ENCODE results near the gene CYTH1. TPM values are rescaled to one million over a fixed set of nuclear protein-coding genes. Genes with fewer than 3 reads are reported as not detected.

Gene CYTH1
- total RNA-seq, 4 donors from 2014 or later: 88.3 to 262 (median 109) TPM

- Histone ChIP-seq H3K27ac (no peak overlapping the region), H3K36me3 (no peaks in the 10 kb centered on the region), H3K27me3 (no peaks in the 10 kb centered on the region), H3K4me1 (no peaks in the 10 kb centered on the region), H3K4me3 (no peak overlapping the region), H3K9me3 (no peaks in the 10 kb centered on the region)
- DNase-seq: no peak
- TF ChIP-seq POLR2A (IDR thresholded peaks at IDR 0.05): no peak
- TF ChIP-seq CTCF (IDR thresholded peaks at IDR 0.05): no peak
Observed at GRCh38 chr17:78654325-78654724, 127.7 kb downstream of the CYTH1 start.

GRCh38 chr17:78653382-78653781, 128.7 kb downstream of the CYTH1 start:
- H3K4me3 ChIP-seq: no peak overlapping the region
- no peaks in the 10 kb centered on the region for H3K27me3 ChIP-seq
- peak in 1 of 3 donors; percentile 7 for DNase-seq
- no peak overlapping the region for H3K27ac ChIP-seq
- TF ChIP-seq CTCF (IDR thresholded peaks at IDR 0.05) (no peak), POLR2A (IDR thresholded peaks at IDR 0.05) (no peak)
- H3K4me1 ChIP-seq: no peaks in the 10 kb centered on the region
- H3K9me3 ChIP-seq: no peaks in the 10 kb centered on the region
- no peaks in the 10 kb centered on the region for H3K36me3 ChIP-seq

GRCh38 chr17:78652913-78653312, 129.2 kb downstream of the CYTH1 start:
- TF ChIP-seq POLR2A (IDR thresholded peaks at IDR 0.05): no peak
- TF ChIP-seq CTCF (IDR thresholded peaks at IDR 0.05): no peak
- no peak for DNase-seq
- H3K27me3 ChIP-seq: no peaks in the 10 kb centered on the region
- H3K9me3 ChIP-seq: no peaks in the 10 kb centered on the region
- no peak overlapping the region for H3K27ac ChIP-seq
- no peaks in the 10 kb centered on the region for H3K4me1 ChIP-seq
- H3K4me3 ChIP-seq: no peak overlapping the region
- no peaks in the 10 kb centered on the region for H3K36me3 ChIP-seq

GRCh38 chr17:78652024-78652423, 130.0 kb downstream of the CYTH1 start:
- Histone ChIP-seq H3K9me3 (no peaks in the 10 kb centered on the region), H3K4me1 (no peaks in the 10 kb centered on the region), H3K36me3 (no peaks in the 10 kb centered on the region), H3K27ac (no peak overlapping the region), H3K4me3 (no peak overlapping the region), H3K27me3 (no peaks in the 10 kb centered on the region)
- TF ChIP-seq CTCF (IDR thresholded peaks at IDR 0.05): no peak
- TF ChIP-seq POLR2A (IDR thresholded peaks at IDR 0.05): no peak
- DNase-seq: peak in 1 of 3 donors; percentile 0

GRCh38 chr17:78651554-78651953, 130.5 kb downstream of the CYTH1 start:
- H3K4me3 ChIP-seq: no peak overlapping the region
- DNase-seq: no peak
- no peak for TF ChIP-seq POLR2A (IDR thresholded peaks at IDR 0.05)
- TF ChIP-seq CTCF (IDR thresholded peaks at IDR 0.05): no peak
- no peaks in the 10 kb centered on the region for H3K4me1 ChIP-seq
- no peak overlapping the region for H3K27ac ChIP-seq
- H3K9me3 ChIP-seq: no peaks in the 10 kb centered on the region
- no peaks in the 10 kb centered on the region for H3K27me3 ChIP-seq
- H3K36me3 ChIP-seq: no peaks in the 10 kb centered on the region

GRCh38 chr17:78650093-78650715, 131.9 kb downstream of the CYTH1 start:
- Histone ChIP-seq H3K36me3 (no peaks in the 10 kb centered on the region), H3K9me3 (no peaks in the 10 kb centered on the region), H3K27ac (no peak overlapping the region), H3K4me3 (no peak overlapping the region), H3K4me1 (no peaks in the 10 kb centered on the region), H3K27me3 (no peaks in the 10 kb centered on the region)
- no peak for TF ChIP-seq POLR2A (IDR thresholded peaks at IDR 0.05)
- no peak for TF ChIP-seq CTCF (IDR thresholded peaks at IDR 0.05)
- peak in 1 of 3 donors; percentile 16 for DNase-seq

Measured in Peyer's patch (tissue), 4 donors.